Subcutaneous adipose tissue (tissue), 4 donors: ENCODE results near the gene GPR160. TPM values are rescaled to one million over a fixed set of nuclear protein-coding genes. Genes with fewer than 3 reads are reported as not detected.

Experiments used
- CTCF ChIP-seq: fragments of 450-650 bp; IDR thresholded peaks from one replicate; pipeline ENCODE4 v1.5.1; 2016; ENCODE audit warnings: low read depth, mild to moderate bottlenecking, control low read depth, antibody characterized with exemption, moderate library complexity
- total RNA-seq, 4 donors: library from RNA; depleted of rRNA; stranded (reverse); fragments of >200 nt; gene quantifications; one replicate each; pipeline ENCODE4 v1.1.0, GENCODE V29; 2016

Gene GPR160
- 10 to 100 TPM in 2 of 4 donors, 1 to 10 TPM in 2; 4.6 to 13.9 (median 8.9) TPM for total RNA-seq

GRCh38 chr3:170037463-170038433 is at the start of gene GPR160:
Gene GPR160, plus strand, starts transcription at chr3:170037995. Its CDS starts 45,978 bp downstream, at chr3:170083973.
- no peak for TF ChIP-seq CTCF

GRCh38 chr3:169990431-169990830 is 47.4 kb upstream of the GPR160 start:
- TF ChIP-seq CTCF: no peak

- TF ChIP-seq CTCF: no peak
Observed at GRCh38 chr3:169992156-169992555, 45.6 kb upstream of the GPR160 start.

- no peak for TF ChIP-seq CTCF
Observed at GRCh38 chr3:169992781-169993180, 45.0 kb upstream of the GPR160 start.

- no peak for TF ChIP-seq CTCF
Observed at GRCh38 chr3:169993761-169994160, 44.0 kb upstream of the GPR160 start.

GRCh38 chr3:169996063-169996462 is 41.7 kb upstream of the GPR160 start:
- TF ChIP-seq CTCF: no peak

GRCh38 chr3:169998668-169999131 is 39.1 kb upstream of the GPR160 start:
- TF ChIP-seq CTCF: no peak
